GM19023 (cell line): ENCODE results near the gene MLNR.

ENCODE experiments used
- ATAC-seq: cut with Tn5 transposase; IDR thresholded peaks from one replicate; pipeline ENCODE4 v1.9.1; 2021; ENCODE audit warnings: mild to moderate bottlenecking, moderate library complexity; ENCODE audit not compliant: unreplicated experiment

Gene MLNR

GRCh38 chr13:49220036-49220855 is at the start of gene MLNR:
TSS of gene MLNR (plus strand) at chr13:49220338. CDS start at chr13:49220338, 0 bp downstream.
- no peak for ATAC-seq

GRCh38 chr13:49171359-49171758 is 48.8 kb upstream of the MLNR start:
- no peak for ATAC-seq

- ATAC-seq, result no peak
Observed at GRCh38 chr13:49183672-49184325, 36.3 kb upstream of the MLNR start.

DNA sequence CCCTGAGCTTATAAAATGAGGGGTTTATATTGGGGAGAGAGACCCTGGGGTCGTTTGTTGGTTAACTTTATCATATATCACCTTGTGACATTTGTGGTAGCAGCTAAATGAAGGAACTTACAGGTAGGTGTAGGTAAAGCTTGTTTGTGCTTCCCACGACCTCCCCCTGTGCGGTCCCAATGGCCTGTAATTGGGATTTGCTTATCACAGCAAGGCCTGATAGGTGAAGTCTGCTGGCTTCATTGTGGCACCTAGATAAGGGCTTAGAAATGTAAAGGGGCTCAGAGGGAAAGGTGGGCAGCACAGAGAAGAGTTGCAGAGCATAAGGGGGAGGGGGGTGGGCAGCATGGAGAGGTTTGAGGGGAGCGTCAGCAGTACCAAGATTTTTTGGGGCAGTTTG is 35.5 kb upstream of the MLNR start:
- no peak for ATAC-seq

GRCh38 chr13:49185264-49185663 is 34.9 kb upstream of the MLNR start:
- no peak for ATAC-seq

- ATAC-seq, result no peak
Observed at GRCh38 chr13:49190901-49191300, 29.2 kb upstream of the MLNR start.

GRCh38 chr13:49206641-49207040 is 13.5 kb upstream of the MLNR start:
- ATAC-seq, result no peak

DNA sequence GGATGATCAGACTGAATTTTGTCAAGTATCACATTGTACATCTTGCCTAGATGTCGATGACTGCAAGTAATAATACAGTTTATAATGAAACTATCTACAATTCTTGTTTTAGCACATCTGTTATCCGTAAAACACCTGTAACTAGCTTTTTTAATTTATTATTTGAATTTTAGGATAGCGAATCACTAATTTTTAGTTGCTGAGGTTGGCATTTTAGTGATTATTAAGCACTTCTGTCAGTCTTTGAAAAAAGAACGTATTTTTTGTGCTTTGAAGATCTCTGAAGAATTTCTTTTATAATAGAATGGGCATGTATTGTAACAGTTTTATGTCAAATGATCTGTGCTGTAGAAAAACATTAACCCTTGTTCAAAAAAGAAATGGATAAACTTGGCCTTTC is 11.5 kb upstream of the MLNR start:
- no peak for ATAC-seq

DNA sequence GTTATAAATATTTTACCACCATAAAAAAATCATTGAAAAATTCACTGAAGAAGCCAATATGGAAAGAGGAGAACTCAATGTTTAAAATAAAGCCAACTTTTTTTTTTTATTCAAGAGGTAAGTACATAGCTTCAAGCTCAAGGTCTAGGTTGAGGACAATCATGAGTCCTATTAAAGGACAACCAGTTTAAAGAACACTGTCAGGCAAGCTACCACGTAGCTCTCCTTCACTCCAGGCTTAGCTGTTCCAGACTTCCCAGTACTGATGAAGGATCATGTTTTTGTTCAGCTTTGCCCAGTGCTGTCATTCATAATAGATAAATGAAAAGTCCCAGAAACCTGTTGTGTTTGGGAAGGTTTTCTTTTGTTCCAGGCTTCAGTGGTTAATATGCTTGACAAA is 10.0 kb upstream of the MLNR start:
- no peak for ATAC-seq

DNA sequence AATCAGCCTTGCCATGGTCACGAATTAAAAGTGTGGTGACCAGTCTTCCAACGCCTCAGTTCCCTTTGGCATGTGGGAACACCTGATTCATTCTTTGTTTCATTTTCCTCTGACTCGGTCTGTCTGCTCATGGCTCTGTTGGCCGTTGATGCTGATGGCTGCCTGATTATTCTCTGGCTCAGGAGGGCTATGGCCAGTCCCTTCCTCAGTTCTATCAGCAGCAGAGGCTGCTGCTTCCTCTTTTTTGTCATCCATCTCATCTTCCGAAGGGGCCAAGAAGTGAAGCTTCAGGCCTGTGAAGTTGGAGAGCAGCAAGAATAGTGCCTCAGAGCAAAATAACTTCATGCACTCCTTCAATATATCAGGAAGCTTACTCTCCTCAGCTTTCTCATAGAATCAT is 9.5 kb upstream of the MLNR start:
- no peak for ATAC-seq

- no peak for ATAC-seq
Observed at GRCh38 chr13:49213539-49213938, 6.6 kb upstream of the MLNR start.

- no peak for ATAC-seq
Observed at GRCh38 chr13:49213997-49214916, 5.9 kb upstream of the MLNR start.

DNA sequence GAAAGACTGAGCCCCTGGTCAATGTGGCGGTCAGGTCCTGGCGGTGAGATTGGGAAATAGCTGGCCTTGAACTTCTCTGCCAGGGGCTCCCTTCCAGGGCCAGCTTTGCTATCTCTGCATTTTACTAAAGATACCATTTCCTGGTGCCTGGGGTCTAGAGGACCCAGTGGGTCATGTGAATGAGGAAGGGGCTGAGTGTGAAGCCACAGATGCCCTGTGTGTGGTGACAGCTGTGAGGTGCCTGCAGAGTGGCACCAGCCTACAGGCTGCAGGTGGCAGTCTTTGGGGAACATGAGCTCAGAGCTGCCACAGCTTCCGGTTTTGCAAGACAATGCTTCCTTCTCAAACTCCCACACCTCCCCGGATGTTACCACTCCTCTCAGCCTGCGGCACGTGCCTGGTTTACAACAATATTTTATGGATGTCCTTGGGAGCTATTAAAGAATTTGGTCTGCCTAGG is 5.2 kb upstream of the MLNR start:
- no peak for ATAC-seq

- no peak for ATAC-seq
Observed at GRCh38 chr13:49216334-49216733, 3.8 kb upstream of the MLNR start.

DNA sequence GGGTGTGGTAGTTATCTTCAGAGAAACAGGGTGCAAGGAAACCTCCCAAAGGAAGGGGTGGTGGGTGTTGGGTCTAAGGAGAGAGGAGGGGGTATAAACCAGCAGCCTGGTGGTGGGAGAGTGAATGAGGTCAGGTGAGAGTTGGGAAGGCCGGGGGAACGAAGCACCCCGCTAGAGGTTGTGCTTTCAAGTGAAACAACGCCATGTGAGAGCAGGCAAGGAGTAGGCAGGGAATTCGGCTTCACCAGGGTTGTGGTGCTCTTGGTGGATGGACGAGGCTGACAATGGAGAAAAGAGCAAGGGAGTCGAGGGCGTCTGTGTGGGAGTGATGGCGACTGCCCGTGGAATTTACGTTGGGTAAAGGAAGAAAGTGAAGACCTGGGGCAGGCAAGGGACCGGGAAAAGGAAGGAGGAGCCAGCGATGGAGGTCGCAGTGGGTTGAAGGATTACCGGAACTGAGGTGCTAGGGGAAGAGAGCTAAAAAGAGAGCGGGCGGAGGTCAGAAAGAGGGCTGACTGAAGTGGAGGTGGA is 2.1 kb upstream of the MLNR start:
- ATAC-seq, result no peak

GRCh38 chr13:49218493-49219051 is 1.6 kb upstream of the MLNR start:
- no peak for ATAC-seq

DNA sequence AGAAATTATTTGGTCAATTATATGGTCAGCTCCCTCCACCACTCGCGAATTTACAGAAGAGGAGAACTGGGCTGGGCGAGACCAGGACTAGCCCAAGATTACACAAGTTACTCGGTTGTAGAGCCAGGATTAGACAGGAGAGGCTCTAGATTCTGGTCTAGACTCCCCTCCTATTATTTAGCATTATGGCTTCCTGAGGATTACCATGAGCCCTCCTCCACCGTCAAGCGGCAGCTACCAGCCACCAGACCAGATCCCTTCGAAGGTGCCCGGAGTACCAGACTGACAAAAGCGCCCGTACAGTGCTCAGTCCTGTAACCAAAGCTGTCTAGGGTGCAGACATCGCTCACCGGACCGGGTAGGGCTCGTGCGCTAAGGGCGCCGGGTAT is 497 bp upstream of the MLNR start:
- ATAC-seq, result no peak

DNA sequence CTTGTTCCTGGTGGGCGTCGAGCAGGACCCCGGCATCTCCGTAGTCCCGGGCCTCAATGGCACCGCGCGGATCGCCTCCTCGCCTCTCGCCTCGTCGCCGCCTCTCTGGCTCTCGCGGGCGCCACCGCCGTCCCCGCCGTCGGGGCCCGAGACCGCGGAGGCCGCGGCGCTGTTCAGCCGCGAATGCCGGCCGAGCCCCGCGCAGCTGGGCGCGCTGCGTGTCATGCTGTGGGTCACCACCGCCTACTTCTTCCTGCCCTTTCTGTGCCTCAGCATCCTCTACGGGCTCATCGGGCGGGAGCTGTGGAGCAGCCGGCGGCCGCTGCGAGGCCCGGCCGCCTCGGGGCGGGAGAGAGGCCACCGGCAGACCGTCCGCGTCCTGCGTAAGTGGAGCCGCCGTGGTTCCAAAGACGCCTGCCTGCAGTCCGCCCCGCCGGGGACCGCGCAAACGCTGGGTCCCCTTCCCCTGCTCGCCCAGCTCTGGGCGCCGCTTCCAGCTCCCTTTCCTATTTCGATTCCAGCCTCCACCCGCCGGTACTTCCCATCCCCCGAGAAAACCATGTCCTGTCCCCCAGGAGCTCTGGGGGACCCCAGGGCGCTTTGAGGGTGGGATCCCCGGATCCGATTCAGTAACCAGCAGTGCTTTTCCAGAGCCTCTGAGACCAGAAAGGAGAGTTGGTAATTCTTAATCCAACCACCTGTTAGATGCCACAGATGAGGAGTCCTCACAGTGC is 885 bp downstream of the MLNR start:
- no peak for ATAC-seq

DNA sequence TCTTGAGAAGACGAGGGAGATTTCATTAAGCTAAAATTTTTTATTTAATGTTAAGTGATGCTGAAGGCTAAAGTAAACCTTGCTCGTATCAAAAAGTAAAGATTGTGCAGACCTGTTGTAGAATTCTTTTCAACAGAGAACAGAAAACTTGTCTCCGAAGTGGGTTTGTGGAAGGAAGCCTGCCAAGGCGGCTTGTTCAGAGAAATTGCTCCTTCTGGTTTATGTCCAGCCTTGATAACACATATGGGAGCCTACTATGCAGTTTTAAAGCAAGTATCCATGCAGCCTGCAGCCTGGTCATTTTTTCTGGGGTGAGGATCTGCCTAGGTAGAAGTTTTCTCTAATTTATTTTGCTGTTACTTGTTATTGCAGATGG is 1.4 kb downstream of the MLNR start:
- ATAC-seq, result no peak
